ENCODE data around the gene FUBP3. TPM values are rescaled to one million over a fixed set of nuclear protein-coding genes. Genes with fewer than 3 reads are reported as not detected.

FUBP3 gene
- polyA plus RNA-seq, 2 of the 4 experiments (the other 2 are of a cell fraction), result 43.5 to 67.7 TPM

DNA sequence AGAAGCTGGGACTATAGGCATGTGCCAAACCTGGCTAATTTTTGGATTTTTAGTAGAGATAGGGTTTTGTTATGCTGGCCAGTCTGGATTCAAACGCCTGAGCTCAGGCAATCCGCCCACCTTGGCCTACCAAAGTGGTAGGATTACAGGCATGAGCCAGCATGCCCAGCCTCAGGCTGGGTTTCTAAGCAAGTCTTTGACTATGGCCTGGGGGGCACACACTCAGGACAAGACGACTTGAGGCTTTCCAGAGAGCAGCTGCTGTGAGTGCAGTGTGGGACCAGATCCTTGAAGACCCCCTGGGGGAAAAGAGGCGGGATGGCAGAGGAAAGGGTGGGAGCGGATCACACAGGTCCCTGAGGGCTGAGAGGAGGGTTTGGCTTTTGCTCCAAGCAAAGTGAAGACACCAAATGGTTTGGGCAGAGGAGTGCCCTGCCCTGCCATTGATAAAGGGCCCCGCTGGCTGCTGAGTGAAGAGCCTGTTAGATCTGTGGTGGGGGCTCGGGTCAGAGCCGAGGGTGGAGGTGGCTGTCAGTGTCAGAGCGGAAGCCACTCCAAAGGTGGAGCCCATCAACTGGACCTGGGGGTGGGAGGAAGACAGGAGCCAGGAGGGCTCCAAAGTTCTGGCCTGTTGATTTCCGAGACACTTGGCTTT is 46.8 kb upstream of the FUBP3 start:
- FAIRE-seq, result no peak
- ChIA-PET POLR2A (no interaction called here), CTCF (interaction anchor here (0.7 to 2.6 kb wide), 3 partner anchors 9 to 37 kb away, joined by 3 to 7 read pairs (median 3); no protein-coding TSS in a partner anchor)
- Histone ChIP-seq H3K27ac (no peak overlapping the region), H3K4me1 (no peaks in the 10 kb centered on the region), H3K4me3 (no peak overlapping the region), H3K4me2 (no peak overlapping the region), H3K9me3 (no peaks in the 10 kb centered on the region)
- WGBS (ENCODE audit: missing lambda C conversion rate), result 80% methylated on average over 10 of the region's 10 CpGs
- no peak for DNase-seq (ENCODE audit: low read depth in 1 of 2, low spot score in 1 of 2)
- ATAC-seq, result no peak
- TF ChIP-seq JUN (IDR thresholded peaks at IDR 0.05) (no peak), SMC3 (IDR thresholded peaks at IDR 0.05) (no peak), HOXA7 (CRISPR knock-in tag; IDR thresholded peaks at IDR 0.05) (no peak), HOXB13 (CRISPR knock-in tag; IDR thresholded peaks at IDR 0.05; ENCODE audit: low read depth) (no peak), MAFK (IDR thresholded peaks at IDR 0.05; ENCODE audit: partially characterized antibody) (no peak), FOSL2 (IDR thresholded peaks at IDR 0.05) (no peak), FOSL2 (CRISPR knock-in tag; IDR thresholded peaks at IDR 0.05) (no peak), RNF2 (IDR thresholded peaks at IDR 0.05; ENCODE audit: borderline replicate concordance, low read depth) (no peak), KDM1A (IDR thresholded peaks at IDR 0.05; ENCODE audit: low read depth) (no peak)

DNA sequence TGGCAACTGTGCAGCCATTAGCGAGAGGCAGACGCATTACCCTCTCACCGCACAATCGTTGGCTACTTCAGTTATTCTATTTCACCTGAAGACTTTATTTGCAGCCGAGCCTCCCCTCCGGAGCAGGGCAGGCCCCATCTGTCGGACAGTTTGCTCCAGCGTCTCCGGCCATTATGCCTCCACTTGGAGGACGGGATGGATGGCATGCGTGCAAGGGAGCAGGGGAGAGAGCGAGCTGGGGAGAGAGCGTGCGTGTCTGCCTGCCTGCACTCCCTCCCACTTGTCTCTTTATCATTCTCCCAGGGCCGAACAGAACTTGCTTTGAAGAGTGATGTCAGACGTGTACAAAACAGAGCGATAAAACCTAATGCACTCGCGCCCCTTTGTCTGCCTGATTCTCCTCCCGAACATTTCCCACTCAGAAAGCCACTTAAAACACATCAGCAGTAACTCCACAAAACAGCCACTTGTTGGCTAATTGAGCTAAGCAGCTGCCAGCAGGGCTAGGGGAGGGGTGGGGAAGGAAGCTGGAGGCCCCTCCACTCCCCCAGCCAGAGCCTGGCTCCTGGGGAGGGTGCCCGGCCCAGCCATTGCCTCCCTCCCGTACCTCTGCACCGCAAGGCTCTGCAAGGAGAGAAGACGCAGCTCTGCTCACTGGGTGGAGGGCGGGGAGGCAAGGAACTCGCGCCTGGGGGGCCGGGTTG is 43.4 kb upstream of the FUBP3 start:
- FAIRE-seq (no peak), DNase-seq (ENCODE audit: low read depth in 1 of 2, low spot score in 1 of 2) (no peak), ATAC-seq (no peak)
- POLR2A ChIA-PET, result no interaction called here
- no peak for TF ChIP-seq SMC3 (IDR thresholded peaks at IDR 0.05)
- TF ChIP-seq, protein P1, sequence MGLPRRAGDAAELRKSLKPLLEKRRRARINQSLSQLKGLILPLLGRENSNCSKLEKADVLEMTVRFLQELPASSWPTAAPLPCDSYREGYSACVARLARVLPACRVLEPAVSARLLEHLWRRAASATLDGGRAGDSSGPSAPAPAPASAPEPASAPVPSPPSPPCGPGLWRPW (IDR thresholded peaks at IDR 0.05), result no peak
- TF ChIP-seq, protein P2, sequence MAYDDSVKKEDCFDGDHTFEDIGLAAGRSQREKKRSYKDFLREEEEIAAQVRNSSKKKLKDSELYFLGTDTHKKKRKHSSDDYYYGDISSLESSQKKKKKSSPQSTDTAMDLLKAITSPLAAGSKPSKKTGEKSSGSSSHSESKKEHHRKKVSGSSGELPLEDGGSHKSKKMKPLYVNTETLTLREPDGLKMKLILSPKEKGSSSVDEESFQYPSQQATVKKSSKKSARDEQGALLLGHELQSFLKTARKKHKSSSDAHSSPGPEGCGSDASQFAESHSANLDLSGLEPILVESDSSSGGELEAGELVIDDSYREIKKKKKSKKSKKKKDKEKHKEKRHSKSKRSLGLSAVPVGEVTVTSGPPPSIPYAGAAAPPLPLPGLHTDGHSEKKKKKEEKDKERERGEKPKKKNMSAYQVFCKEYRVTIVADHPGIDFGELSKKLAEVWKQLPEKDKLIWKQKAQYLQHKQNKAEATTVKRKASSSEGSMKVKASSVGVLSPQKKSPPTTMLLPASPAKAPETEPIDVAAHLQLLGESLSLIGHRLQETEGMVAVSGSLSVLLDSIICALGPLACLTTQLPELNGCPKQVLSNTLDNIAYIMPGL (CRISPR knock-in tag; IDR thresholded peaks at IDR 0.05; ENCODE audit: borderline replicate concordance), result no peak
- no peak for TF ChIP-seq BHLHE40 (IDR thresholded peaks at IDR 0.05; ENCODE audit: low read depth, low read length)
- TF ChIP-seq KDM5A (IDR thresholded peaks at IDR 0.05), result no peak
- TF ChIP-seq MYC (IDR thresholded peaks at IDR 0.05; ENCODE audit: borderline replicate concordance, low read length), result no peak
- TF ChIP-seq CHD2 (IDR thresholded peaks at IDR 0.05; ENCODE audit: low read length, partially characterized antibody), result no peak
- TF ChIP-seq, protein P3, sequence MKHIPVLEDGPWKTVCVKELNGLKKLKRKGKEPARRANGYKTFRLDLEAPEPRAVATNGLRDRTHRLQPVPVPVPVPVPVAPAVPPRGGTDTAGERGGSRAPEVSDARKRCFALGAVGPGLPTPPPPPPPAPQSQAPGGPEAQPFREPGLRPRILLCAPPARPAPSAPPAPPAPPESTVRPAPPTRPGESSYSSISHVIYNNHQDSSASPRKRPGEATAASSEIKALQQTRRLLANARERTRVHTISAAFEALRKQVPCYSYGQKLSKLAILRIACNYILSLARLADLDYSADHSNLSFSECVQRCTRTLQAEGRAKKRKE (CRISPR knock-in tag; IDR thresholded peaks at IDR 0.05; ENCODE audit: low read depth), result no peak
- no peak for TF ChIP-seq PHF8 (IDR thresholded peaks at IDR 0.05; ENCODE audit: borderline replicate concordance, low read depth)
- TF ChIP-seq NFE2L2 (conservative IDR thresholded peaks at IDR 0.05; ENCODE audit: low read length), result no peak
- TF ChIP-seq TP53 (CRISPR knock-in tag; IDR thresholded peaks at IDR 0.05), result no peak
- TF ChIP-seq RFX5 (IDR thresholded peaks at IDR 0.05), result no peak
- no peak for TF ChIP-seq EP300 (IDR thresholded peaks at IDR 0.05)
- TF ChIP-seq HDAC2 (IDR thresholded peaks at IDR 0.05), result no peak
- TF ChIP-seq TFCP2L1 (CRISPR knock-in tag; IDR thresholded peaks at IDR 0.05), result no peak
- TF ChIP-seq RNF2 (IDR thresholded peaks at IDR 0.05; ENCODE audit: borderline replicate concordance, low read depth), result no peak
- no peak for TF ChIP-seq NPAS2 (CRISPR knock-in tag; IDR thresholded peaks at IDR 0.05; ENCODE audit: borderline replicate concordance)
- TF ChIP-seq, protein P4, sequence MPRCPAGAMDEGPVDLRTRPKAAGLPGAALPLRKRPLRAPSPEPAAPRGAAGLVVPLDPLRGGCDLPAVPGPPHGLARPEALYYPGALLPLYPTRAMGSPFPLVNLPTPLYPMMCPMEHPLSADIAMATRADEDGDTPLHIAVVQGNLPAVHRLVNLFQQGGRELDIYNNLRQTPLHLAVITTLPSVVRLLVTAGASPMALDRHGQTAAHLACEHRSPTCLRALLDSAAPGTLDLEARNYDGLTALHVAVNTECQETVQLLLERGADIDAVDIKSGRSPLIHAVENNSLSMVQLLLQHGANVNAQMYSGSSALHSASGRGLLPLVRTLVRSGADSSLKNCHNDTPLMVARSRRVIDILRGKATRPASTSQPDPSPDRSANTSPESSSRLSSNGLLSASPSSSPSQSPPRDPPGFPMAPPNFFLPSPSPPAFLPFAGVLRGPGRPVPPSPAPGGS (IDR thresholded peaks at IDR 0.05), result no peak
- TF ChIP-seq MAFK (IDR thresholded peaks at IDR 0.05; ENCODE audit: partially characterized antibody), result no peak
- no peak for TF ChIP-seq POLR2A (IDR thresholded peaks at IDR 0.05; ENCODE audit: low read length)
- Histone ChIP-seq H3K27ac (no peak overlapping the region), H3K4me1 (peaks cover 8% of the 10 kb centered on the region), H3K4me3 (no peak overlapping the region), H3K9me3 (no peaks in the 10 kb centered on the region), H3K4me2 (no peak overlapping the region)
- CTCF ChIA-PET, result interaction anchor here (0.7 to 1.0 kb wide), 3 partner anchors 13 to 146 kb away, joined by 3 read pairs; no protein-coding TSS in a partner anchor
- WGBS (ENCODE audit: missing lambda C conversion rate), result 67% methylated on average over 20 of the region's 28 CpGs

Data from A549 (cell line).